Spleen (tissue), 7 donors: ENCODE results near the gene CNFN.

Source experiments
- CTCF ChIP-seq, 11 experiments: fragments of 200-600 bp in 7 of 11; fragments of 450-650 bp in 4 of 11; sonication (generic) in 4 of 11; IDR thresholded peaks in 8 of 11; conservative IDR thresholded peaks in 3 of 11; 1 replicate in 7 of 11; 2 replicates in 4 of 11; pipeline versions ENCODE4 v1.4.0 to v1.8.0; 2016 to 2021; ENCODE audit warnings: antibody characterized with exemption in 11 of 11, inconsistent platforms in 4 of 11, mild to moderate bottlenecking in 1 of 11
- POLR2A ChIP-seq, 3 donors: fragments of 450-650 bp; IDR thresholded peaks; one replicate each; pipeline ENCODE4 v1.5.1; 2017; ENCODE audit warnings: antibody characterized with exemption in 3 of 3, mild to moderate bottlenecking in 1 of 3
- donor health status: DM: no; HTN: no; CAD: no; lungs with moderate emphysema.
- donor health status: DM: no; HTN: no; CAD: no.
- donor health status: DM: no; HTN: no; CAD: no.

- TF ChIP-seq POLR2A (IDR thresholded peaks at IDR 0.05) (peak in 2 of 3 donors; percentile 59 to 80), CTCF (IDR thresholded peaks at IDR 0.05 in 8 of 11, conservative IDR thresholded peaks at IDR 0.05 in 3 of 11) (peak in 4 of 11 experiments; percentile 16 to 37 (median 22))
These were observed 33.6 kb upstream of the CNFN start for GRCh38 chr19:42423462-42424344.
